ENCODE measurements around the gene BPGM.

The BPGM gene

GRCh38 chr7:134643131-134643530, 3.5 kb upstream of the BPGM start:
- no peak overlapping the region for H2AK5ac ChIP-seq (ENCODE audit: low read depth, low read length)
- WGBS, 2 donors (ENCODE audit: extremely low coverage in 2 of 2, insufficient read length in 2 of 2, insufficient replicate concordance in 1 of 2): no CpG with 5 or more reads among the region's 1 CpG
- H3K14ac ChIP-seq (ENCODE audit: low read length): no peak overlapping the region
- no peak overlapping the region for H3K4me3 ChIP-seq (ENCODE audit: low read length in 2 of 2)
- no peak for DNase-seq (ENCODE audit: low spot score)
- peaks cover 0 to 3% of the 10 kb centered on the region in 2 donors for H3K9me3 ChIP-seq (replicated peaks in 1 of 2; ENCODE audit: control insufficient read depth in 2 of 2, insufficient read depth in 1 of 2, low read depth in 1 of 2, low read length in 2 of 2)
- H3K79me1 ChIP-seq (ENCODE audit: low read depth, low read length): no peaks in the 10 kb centered on the region
- peaks cover 0 to 11% (median 0%) of the 10 kb centered on the region in 3 experiments for H3K27me3 ChIP-seq (ENCODE audit: control insufficient read depth in 3 of 3, insufficient read depth in 3 of 3, low read depth in 1 of 3, low read length in 3 of 3)
- no peak overlapping the region for H2BK5ac ChIP-seq (ENCODE audit: low read length)
- peaks cover 0 to 2% of the 10 kb centered on the region in 2 donors for H3K4me1 ChIP-seq (ENCODE audit: control insufficient read depth in 2 of 2, insufficient read depth in 1 of 2, low read depth in 1 of 2, low read length in 2 of 2)
- no peak overlapping the region for H2BK120ac ChIP-seq (ENCODE audit: low read depth, low read length)
- no peak overlapping the region for H3K4me2 ChIP-seq (ENCODE audit: insufficient read depth, low read length, poor library complexity, severe bottlenecking)
- H3K36me3 ChIP-seq (replicated peaks in 1 of 2; ENCODE audit: control insufficient read depth in 2 of 2, insufficient read depth in 2 of 2, low read length in 2 of 2): no peaks in the 10 kb centered on the region
- H2BK15ac ChIP-seq (ENCODE audit: low read length): no peak overlapping the region
- H3K9ac ChIP-seq (ENCODE audit: low read depth, low read length, poor library complexity): no peak overlapping the region
- H4K91ac ChIP-seq (ENCODE audit: low read depth, low read length, poor library complexity): no peak overlapping the region
- no peak overlapping the region for H3K18ac ChIP-seq (ENCODE audit: low read length)
- no peak overlapping the region for H2AFZ ChIP-seq (ENCODE audit: low read length)
- no peak overlapping the region for H2BK12ac ChIP-seq (ENCODE audit: low read length)
- H3K4ac ChIP-seq (ENCODE audit: low read length): no peak overlapping the region
- no peak overlapping the region for H3K27ac ChIP-seq (replicated peaks; ENCODE audit: low read length)
- no peak overlapping the region for H3K23ac ChIP-seq (ENCODE audit: low read depth, low read length, poor library complexity)
- H4K8ac ChIP-seq (ENCODE audit: low read depth, low read length): no peak overlapping the region

DNA sequence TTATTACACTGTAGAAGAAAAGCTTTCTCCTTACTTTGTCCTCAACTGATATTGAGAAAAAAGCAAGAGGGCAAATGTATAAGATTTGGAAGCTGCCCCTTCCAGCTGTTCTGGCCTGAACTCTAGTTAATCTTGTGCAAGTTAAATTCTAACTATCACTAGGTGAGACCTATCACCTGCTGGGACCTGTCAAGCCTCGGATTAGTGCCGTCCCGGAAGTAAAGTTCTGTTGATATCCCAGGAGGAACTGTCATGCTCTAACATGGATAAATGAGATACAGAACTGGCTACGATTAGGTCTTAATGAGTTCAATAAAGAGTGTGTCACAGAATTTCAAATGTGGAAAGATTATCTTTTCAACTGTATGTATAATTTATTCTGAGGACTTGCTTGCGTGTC, 1.2 kb upstream of the BPGM start:
- H2BK15ac ChIP-seq (ENCODE audit: low read length): no peak overlapping the region
- no peak overlapping the region for H2AK5ac ChIP-seq (ENCODE audit: low read depth, low read length)
- H3K9me3 ChIP-seq (replicated peaks in 1 of 2; ENCODE audit: control insufficient read depth in 2 of 2, insufficient read depth in 1 of 2, low read depth in 1 of 2, low read length in 2 of 2): peaks cover 0 to 3% of the 10 kb centered on the region in 2 donors
- no peak overlapping the region for H3K27ac ChIP-seq (replicated peaks; ENCODE audit: low read length)
- no peak overlapping the region for H2BK12ac ChIP-seq (ENCODE audit: low read length)
- no peak overlapping the region for H2BK5ac ChIP-seq (ENCODE audit: low read length)
- H2BK120ac ChIP-seq (ENCODE audit: low read depth, low read length): no peak overlapping the region
- H3K14ac ChIP-seq (ENCODE audit: low read length): no peak overlapping the region
- no peak overlapping the region for H3K23ac ChIP-seq (ENCODE audit: low read depth, low read length, poor library complexity)
- H3K9ac ChIP-seq (ENCODE audit: low read depth, low read length, poor library complexity): no peak overlapping the region
- H3K4me3 ChIP-seq (ENCODE audit: low read length in 2 of 2): peak overlapping the region in 1 of 2 donors; percentile 67
- no peak for DNase-seq (ENCODE audit: low spot score)
- no peak overlapping the region for H3K4me2 ChIP-seq (ENCODE audit: insufficient read depth, low read length, poor library complexity, severe bottlenecking)
- no CpG with 5 or more reads among the region's 5 CpGs for WGBS, 2 donors (ENCODE audit: extremely low coverage in 2 of 2, insufficient read length in 2 of 2, insufficient replicate concordance in 1 of 2)
- no peaks in the 10 kb centered on the region for H3K36me3 ChIP-seq (replicated peaks in 1 of 2; ENCODE audit: control insufficient read depth in 2 of 2, insufficient read depth in 2 of 2, low read length in 2 of 2)
- no peaks in the 10 kb centered on the region for H3K79me1 ChIP-seq (ENCODE audit: low read depth, low read length)
- no peak overlapping the region for H3K4ac ChIP-seq (ENCODE audit: low read length)
- H3K18ac ChIP-seq (ENCODE audit: low read length): no peak overlapping the region
- H4K8ac ChIP-seq (ENCODE audit: low read depth, low read length): no peak overlapping the region
- H3K4me1 ChIP-seq (ENCODE audit: control insufficient read depth in 2 of 2, insufficient read depth in 1 of 2, low read depth in 1 of 2, low read length in 2 of 2): peaks cover 0 to 2% of the 10 kb centered on the region in 2 donors
- H4K91ac ChIP-seq (ENCODE audit: low read depth, low read length, poor library complexity): no peak overlapping the region
- H3K27me3 ChIP-seq (ENCODE audit: control insufficient read depth in 3 of 3, insufficient read depth in 3 of 3, low read depth in 1 of 3, low read length in 3 of 3): peaks cover 0 to 6% (median 0%) of the 10 kb centered on the region in 3 experiments
- no peak overlapping the region for H2AFZ ChIP-seq (ENCODE audit: low read length)

GRCh38 chr7:134645935-134646334, 718 bp upstream of the BPGM start:
- H3K36me3 ChIP-seq (replicated peaks in 1 of 2; ENCODE audit: control insufficient read depth in 2 of 2, insufficient read depth in 2 of 2, low read length in 2 of 2): no peaks in the 10 kb centered on the region
- H3K79me1 ChIP-seq (ENCODE audit: low read depth, low read length): no peaks in the 10 kb centered on the region
- H2BK15ac ChIP-seq (ENCODE audit: low read length): no peak overlapping the region
- H3K4me3 ChIP-seq (ENCODE audit: low read length in 2 of 2): peak overlapping the region; percentile 67 to 83
- H2BK5ac ChIP-seq (ENCODE audit: low read length): no peak overlapping the region
- no peak overlapping the region for H3K4ac ChIP-seq (ENCODE audit: low read length)
- no peak overlapping the region for H2AK5ac ChIP-seq (ENCODE audit: low read depth, low read length)
- H3K4me2 ChIP-seq (ENCODE audit: insufficient read depth, low read length, poor library complexity, severe bottlenecking): peak overlapping the region; percentile 66
- no peaks in the 10 kb centered on the region for H3K9me3 ChIP-seq (replicated peaks in 1 of 2; ENCODE audit: control insufficient read depth in 2 of 2, insufficient read depth in 1 of 2, low read depth in 1 of 2, low read length in 2 of 2)
- no peak for DNase-seq (ENCODE audit: low spot score)
- peaks cover 0 to 2% (median 0%) of the 10 kb centered on the region in 3 experiments for H3K27me3 ChIP-seq (ENCODE audit: control insufficient read depth in 3 of 3, insufficient read depth in 3 of 3, low read depth in 1 of 3, low read length in 3 of 3)
- no CpG with 5 or more reads among the region's 8 CpGs for WGBS, 2 donors (ENCODE audit: extremely low coverage in 2 of 2, insufficient read length in 2 of 2, insufficient replicate concordance in 1 of 2)
- H3K14ac ChIP-seq (ENCODE audit: low read length): no peak overlapping the region
- H3K4me1 ChIP-seq (ENCODE audit: control insufficient read depth in 2 of 2, insufficient read depth in 1 of 2, low read depth in 1 of 2, low read length in 2 of 2): peaks cover 0 to 2% of the 10 kb centered on the region in 2 donors
- H2BK12ac ChIP-seq (ENCODE audit: low read length): no peak overlapping the region
- H2AFZ ChIP-seq (ENCODE audit: low read length): peak overlapping the region; percentile 80
- H3K23ac ChIP-seq (ENCODE audit: low read depth, low read length, poor library complexity): no peak overlapping the region
- H3K27ac ChIP-seq (replicated peaks; ENCODE audit: low read length): no peak overlapping the region
- H4K8ac ChIP-seq (ENCODE audit: low read depth, low read length): no peak overlapping the region
- H2BK120ac ChIP-seq (ENCODE audit: low read depth, low read length): no peak overlapping the region
- no peak overlapping the region for H3K9ac ChIP-seq (ENCODE audit: low read depth, low read length, poor library complexity)
- H3K18ac ChIP-seq (ENCODE audit: low read length): no peak overlapping the region
- no peak overlapping the region for H4K91ac ChIP-seq (ENCODE audit: low read depth, low read length, poor library complexity)

DNA sequence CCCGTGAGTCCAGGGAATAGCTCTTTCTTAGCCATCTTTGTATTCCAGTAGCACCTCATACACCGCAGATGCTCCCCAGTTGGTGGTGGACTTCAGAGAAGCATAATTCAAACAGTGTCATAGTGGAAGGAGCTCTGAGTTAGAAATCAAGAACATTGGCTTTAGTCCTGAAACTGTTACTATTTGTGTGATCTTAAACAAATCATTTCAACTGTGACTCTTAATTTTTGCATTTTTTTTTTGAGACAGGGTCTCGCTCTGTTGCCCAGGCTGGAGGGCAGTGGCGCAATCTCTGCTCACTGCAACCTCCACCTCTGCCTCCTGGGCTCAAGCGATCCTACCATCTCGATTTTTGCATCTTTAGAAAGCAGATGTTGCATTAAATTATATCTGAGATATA, 1.8 kb downstream of the BPGM start:
- no peaks in the 10 kb centered on the region for H3K79me1 ChIP-seq (ENCODE audit: low read depth, low read length)
- no CpG with 5 or more reads among the region's 6 CpGs for WGBS, 2 donors (ENCODE audit: extremely low coverage in 2 of 2, insufficient read length in 2 of 2, insufficient replicate concordance in 1 of 2)

More for the DNA sequence above, 1.8 kb downstream of the BPGM start:
- Histone ChIP-seq H4K91ac (ENCODE audit: low read depth, low read length, poor library complexity) (no peak overlapping the region), H2BK15ac (ENCODE audit: low read length) (no peak overlapping the region), H3K4me2 (ENCODE audit: insufficient read depth, low read length, poor library complexity, severe bottlenecking) (no peak overlapping the region), H2AK5ac (ENCODE audit: low read depth, low read length) (no peak overlapping the region), H3K27ac (replicated peaks; ENCODE audit: low read length) (no peak overlapping the region), H3K23ac (ENCODE audit: low read depth, low read length, poor library complexity) (no peak overlapping the region), H4K8ac (ENCODE audit: low read depth, low read length) (no peak overlapping the region), H3K27me3 (ENCODE audit: control insufficient read depth in 3 of 3, insufficient read depth in 3 of 3, low read depth in 1 of 3, low read length in 3 of 3) (no peaks in the 10 kb centered on the region), H2BK12ac (ENCODE audit: low read length) (no peak overlapping the region), H2BK5ac (ENCODE audit: low read length) (no peak overlapping the region), H2AFZ (ENCODE audit: low read length) (no peak overlapping the region), H3K9me3 (replicated peaks in 1 of 2; ENCODE audit: control insufficient read depth in 2 of 2, insufficient read depth in 1 of 2, low read depth in 1 of 2, low read length in 2 of 2) (no peaks in the 10 kb centered on the region), H3K36me3 (replicated peaks in 1 of 2; ENCODE audit: control insufficient read depth in 2 of 2, insufficient read depth in 2 of 2, low read length in 2 of 2) (no peaks in the 10 kb centered on the region), H3K4ac (ENCODE audit: low read length) (no peak overlapping the region), H3K9ac (ENCODE audit: low read depth, low read length, poor library complexity) (no peak overlapping the region), H2BK120ac (ENCODE audit: low read depth, low read length) (no peak overlapping the region), H3K4me3 (ENCODE audit: low read length in 2 of 2) (no peak overlapping the region), H3K4me1 (ENCODE audit: control insufficient read depth in 2 of 2, insufficient read depth in 1 of 2, low read depth in 1 of 2, low read length in 2 of 2) (peaks cover 0 to 2% of the 10 kb centered on the region in 2 donors), H3K18ac (ENCODE audit: low read length) (no peak overlapping the region), H3K14ac (ENCODE audit: low read length) (no peak overlapping the region)
- DNase-seq (ENCODE audit: low spot score): no peak

Data from neuronal stem cell (in vitro differentiated cells).